Right atrium auricular region (tissue), 2 donors: ENCODE results near the gene EXOSC9. TPM values are rescaled to one million over a fixed set of nuclear protein-coding genes. Genes with fewer than 3 reads are reported as not detected.

Experiments used
- DNase-seq: peaks from one replicate; pipeline ENCODE4 v3.0.0-alpha.2; 2019; ENCODE audit warnings: low spot score
- H3K27ac ChIP-seq, 2 donors: fragments of 200-600 bp; sonication (generic); 1 replicate in 1 of 2; 2 replicates in 1 of 2; pipeline ENCODE4 v1.5.1; 2016 to 2019
- H3K27me3 ChIP-seq, 2 donors: fragments of 200-600 bp; sonication (generic); one replicate each; pipeline versions ENCODE4 v1.5.1 to v1.6.0; 2017 to 2019
- H3K36me3 ChIP-seq: fragments of 200-600 bp; sonication (generic); one replicate; pipeline ENCODE4 v1.5.1; 2016
- H3K4me1 ChIP-seq, 2 donors: fragments of 200-600 bp; sonication (generic); one replicate each; pipeline versions ENCODE4 v1.5.1 to v1.6.0; 2017 to 2019
- H3K4me3 ChIP-seq, 2 donors: fragments of 200-600 bp; sonication (generic); 1 replicate in 1 of 2; 2 replicates in 1 of 2; pipeline ENCODE4 v1.5.1; 2017 to 2019; ENCODE audit warnings: mild to moderate bottlenecking in 1 of 2, moderate library complexity in 1 of 2
- H3K9me3 ChIP-seq, 2 donors: fragments of 200-600 bp; sonication (generic); one replicate each; pipeline ENCODE4 v1.5.1; 2019
- CTCF ChIP-seq, 2 donors: fragments of 200-600 bp; sonication (generic); IDR thresholded peaks; one replicate each; pipeline ENCODE4 v1.5.1; 2019; ENCODE audit warnings: antibody characterized with exemption in 2 of 2
- total RNA-seq, 2 donors: library from RNA; depleted of rRNA; stranded (reverse); fragments of >200 nt; gene quantifications; one replicate each; pipeline ENCODE4 v1.1.0, GENCODE V29; 2016

Gene EXOSC9
- total RNA-seq, 2 donors from 2014 or later = 18.8 TPM

- H3K9me3 ChIP-seq = no peaks in the 10 kb centered on the region
- no peak overlapping the region for H3K27ac ChIP-seq
- no peak overlapping the region for H3K4me3 ChIP-seq
- DNase-seq = no peak
- H3K27me3 ChIP-seq = no peaks in the 10 kb centered on the region
- no peaks in the 10 kb centered on the region for H3K36me3 ChIP-seq
- TF ChIP-seq CTCF (IDR thresholded peaks at IDR 0.05) = no peak
- H3K4me1 ChIP-seq = no peaks in the 10 kb centered on the region
Observed at GRCh38 chr4:121776610-121777401, 24.3 kb upstream of the EXOSC9 start.

GRCh38 chr4:121777625-121778024 is 23.5 kb upstream of the EXOSC9 start:
- no peak for TF ChIP-seq CTCF (IDR thresholded peaks at IDR 0.05)
- no peak for DNase-seq
- no peaks in the 10 kb centered on the region for H3K9me3 ChIP-seq
- H3K4me3 ChIP-seq = no peak overlapping the region
- no peaks in the 10 kb centered on the region for H3K27me3 ChIP-seq
- no peak overlapping the region for H3K27ac ChIP-seq
- H3K36me3 ChIP-seq = no peaks in the 10 kb centered on the region
- H3K4me1 ChIP-seq = no peaks in the 10 kb centered on the region

GRCh38 chr4:121778991-121779628 is 22.0 kb upstream of the EXOSC9 start:
- Histone ChIP-seq H3K36me3 (no peaks in the 10 kb centered on the region), H3K9me3 (no peaks in the 10 kb centered on the region), H3K4me3 (no peak overlapping the region), H3K27ac (no peak overlapping the region), H3K27me3 (no peaks in the 10 kb centered on the region), H3K4me1 (no peaks in the 10 kb centered on the region)
- TF ChIP-seq CTCF (IDR thresholded peaks at IDR 0.05) = no peak
- no peak for DNase-seq

GRCh38 chr4:121783210-121783609 is 17.9 kb upstream of the EXOSC9 start:
- H3K27me3 ChIP-seq = no peaks in the 10 kb centered on the region
- DNase-seq = no peak
- H3K4me3 ChIP-seq = no peak overlapping the region

GRCh38 chr4:121784401-121784800 is 16.7 kb upstream of the EXOSC9 start:
- no peaks in the 10 kb centered on the region for H3K9me3 ChIP-seq
- no peaks in the 10 kb centered on the region for H3K27me3 ChIP-seq
- H3K4me1 ChIP-seq = peaks cover 0 to 10% of the 10 kb centered on the region in 2 donors
- H3K4me3 ChIP-seq = no peak overlapping the region
- no peak for DNase-seq
- H3K27ac ChIP-seq = no peak overlapping the region
- H3K36me3 ChIP-seq = no peaks in the 10 kb centered on the region
- no peak for TF ChIP-seq CTCF (IDR thresholded peaks at IDR 0.05)

More at GRCh38 chr4:121783210-121783609, 17.9 kb upstream of the EXOSC9 start:
- Histone ChIP-seq H3K36me3 (no peaks in the 10 kb centered on the region), H3K27ac (no peak overlapping the region), H3K4me1 (peaks cover 0 to 10% of the 10 kb centered on the region in 2 donors), H3K9me3 (no peaks in the 10 kb centered on the region)
- no peak for TF ChIP-seq CTCF (IDR thresholded peaks at IDR 0.05)
